ENCODE data around the gene ADCY6. TPM values are rescaled to one million over a fixed set of nuclear protein-coding genes. Genes with fewer than 3 reads are reported as not detected.

ADCY6 gene
- total RNA-seq, 1 experiment from 2014 or later, result 21.9 TPM

DNA sequence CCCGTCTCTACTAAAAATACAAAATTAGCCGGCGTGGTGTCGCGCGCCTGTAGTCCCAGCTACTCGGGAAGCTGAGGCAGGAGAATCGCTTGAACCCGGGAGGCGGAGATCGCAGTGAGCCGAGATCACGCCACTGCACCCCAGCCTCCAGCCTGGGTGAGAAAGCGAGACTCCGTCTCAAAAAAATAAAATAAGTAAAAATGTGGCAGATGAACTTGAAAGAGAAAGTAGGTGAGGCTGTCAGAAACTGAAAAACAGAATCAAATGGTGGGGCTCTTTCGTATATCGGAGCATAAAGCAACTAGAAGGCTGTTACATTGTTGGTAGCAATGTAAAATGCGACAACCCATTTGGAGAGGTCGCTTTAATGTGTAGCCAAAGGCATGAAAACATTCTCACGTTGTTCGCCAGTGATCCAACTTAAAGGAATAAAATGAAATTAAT, 71.6 kb downstream of the ADCY6 start:
- peak; percentile 17 for DNase-seq (ENCODE audit: unreplicated experiment)

GRCh38 chr12:48716493-48717251, 72.2 kb downstream of the ADCY6 start, which contains the start of gene CCNT1:
CCNT1 (minus strand) TSS chr12:48716707; CDS start chr12:48716675, 32 bp downstream.
- CTCF ChIA-PET, result interaction anchor here (0.5 to 1.1 kb wide), 4 partner anchors 19 to 546 kb away, joined by 3 to 4 read pairs (median 4); no protein-coding TSS in a partner anchor
- BruUV-seq (replicated peaks), result no TSS peak
- H3K27me3 Mint-ChIP-seq (ENCODE audit: insufficient read depth, unreplicated experiment), result no peaks in the 10 kb centered on the region
- POLR2A ChIA-PET, result interaction anchor here (0.6 to 3.2 kb wide), 15 partner anchors 10 to 472 kb away, joined by 3 to 29 read pairs (median 4); partner anchors contain the start of genes ADCY6, KANSL2 and TUBA1B
- intact Hi-C loops (cut with micrococcal nuclease), result no loop called here
- H3K4me1 Mint-ChIP-seq (ENCODE audit: insufficient read depth, unreplicated experiment), result peaks cover 14% of the 10 kb centered on the region
- no peak for TF ChIP-seq CTCF (IDR thresholded peaks at IDR 0.05; ENCODE audit: unreplicated experiment)
- peaks cover 48% of the 10 kb centered on the region for H3K36me3 Mint-ChIP-seq (ENCODE audit: insufficient read depth, unreplicated experiment)
- DNase-seq (ENCODE audit: unreplicated experiment), result peak; percentile 100
- H3K27ac Mint-ChIP-seq (ENCODE audit: low read depth, unreplicated experiment), result peak within 1 kb of the TSS; percentile 99
- peak within 1 kb of the TSS; percentile 92 for H3K4me3 Mint-ChIP-seq (ENCODE audit: unreplicated experiment)
- H3K9me3 Mint-ChIP-seq (ENCODE audit: unreplicated experiment), result peaks cover 18% of the 10 kb centered on the region

More for the DNA sequence above, 71.6 kb downstream of the ADCY6 start:
- no peaks in the 10 kb centered on the region for H3K27me3 Mint-ChIP-seq (ENCODE audit: insufficient read depth, unreplicated experiment)
- peaks cover 14% of the 10 kb centered on the region for H3K4me1 Mint-ChIP-seq (ENCODE audit: insufficient read depth, unreplicated experiment)
- intact Hi-C loops (cut with micrococcal nuclease), result no loop called here
- H3K36me3 Mint-ChIP-seq (ENCODE audit: insufficient read depth, unreplicated experiment), result peaks cover 42% of the 10 kb centered on the region
- ChIA-PET CTCF (interaction anchor here (1.0 kb wide), 1 partner anchor 25 kb away, joined by 4 read pairs; no protein-coding TSS in a partner anchor), POLR2A (interaction anchor here (0.9 to 1.4 kb wide), 4 partner anchors 9 to 78 kb away, joined by 3 to 4 read pairs (median 4); a partner anchor contains a TSS)
- BruUV-seq (replicated peaks), result TSS peak; percentile 94
- peak overlapping the region; percentile 99 for H3K27ac Mint-ChIP-seq (ENCODE audit: low read depth, unreplicated experiment)
- TF ChIP-seq CTCF (IDR thresholded peaks at IDR 0.05; ENCODE audit: unreplicated experiment), result no peak
- H3K9me3 Mint-ChIP-seq (ENCODE audit: unreplicated experiment), result peaks cover 18% of the 10 kb centered on the region
- H3K4me3 Mint-ChIP-seq (ENCODE audit: unreplicated experiment), result peak overlapping the region; percentile 92

Small RNAs within 50 kb of the gene (microRNA-seq; reads per million reads assigned to microRNA genes)
- not detected for gene MIR4701

Other genes with a start within 250 kb of the ADCY6 start
- not detected in 2 replicates for gene LALBA, start 219.0 kb downstream of the ADCY6 start, total RNA-seq (2022)
- gene KANSL2, start 106.9 kb downstream of the ADCY6 start, total RNA-seq (2022), result 35.3 and 44.2 TPM in 2 replicates
- gene CCNT1, start 72.4 kb downstream of the ADCY6 start, total RNA-seq (2022), result 54.3 and 55.1 TPM in 2 replicates
- 6.9 and 7.0 TPM in 2 replicates for gene CACNB3, start 29.4 kb upstream of the ADCY6 start, total RNA-seq (2022)
- gene DDX23, start 63.1 kb upstream of the ADCY6 start, total RNA-seq (2022), result 67.8 and 88.4 TPM in 2 replicates
- 1.0 and 1.2 TPM in 2 replicates for gene RND1, start 76.8 kb upstream of the ADCY6 start, total RNA-seq (2022)
- gene FKBP11, start 136.4 kb upstream of the ADCY6 start, total RNA-seq (2022), result 11.0 and 13.1 TPM in 2 replicates
- 117 and 129 TPM in 2 replicates for gene ARF3, start 168.4 kb upstream of the ADCY6 start, total RNA-seq (2022)
- gene WNT10B, start 182.6 kb upstream of the ADCY6 start, total RNA-seq (2022), result 1.1 TPM in 1 of 2 replicates, not detected in the other
- gene WNT1, start 189.2 kb upstream of the ADCY6 start, total RNA-seq (2022), result not detected in 2 replicates
- 0.28 and 0.47 TPM in 2 replicates for gene DDN, start 210.3 kb upstream of the ADCY6 start, total RNA-seq (2022)
- 80.3 and 84.6 TPM in 2 replicates for gene PRKAG1, start 229.7 kb upstream of the ADCY6 start, total RNA-seq (2022)

All from MCF 10A (cell line).